ENCODE measurements around the gene LBHD2. TPM values are rescaled to one million over a fixed set of nuclear protein-coding genes. Genes with fewer than 3 reads are reported as not detected.
A peak's percentile ranks its signal among the peaks of the same experiment; 100 is the strongest.
"Not testable (repeated sequence)": the region's sequence is repeated elsewhere in the genome, so short reads cannot be mapped to it uniquely, and the experiment has no call there.

LBHD2 gene
- total RNA-seq, 2 experiments from 2014 or later, result not detected

DNA sequence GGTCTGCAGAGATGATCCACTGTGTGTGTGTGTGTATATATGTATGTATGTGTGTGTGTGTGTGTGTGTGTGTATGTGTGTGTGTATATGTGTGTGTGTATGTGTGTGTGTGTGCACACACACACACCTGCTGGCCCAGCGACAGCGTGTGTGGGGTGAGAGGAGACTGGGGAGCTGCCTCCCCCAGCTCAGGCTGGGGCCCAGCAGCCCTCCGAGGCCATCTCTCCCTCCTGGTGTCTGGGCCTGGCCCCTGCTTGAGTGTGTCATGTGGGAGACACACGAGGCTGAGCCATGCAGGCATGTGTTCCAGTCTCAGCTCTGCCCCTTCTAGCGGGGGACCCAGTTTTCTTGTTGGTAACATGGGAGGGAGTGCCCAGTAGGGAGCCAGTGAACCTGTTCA, 29.3 kb downstream of the LBHD2 start:
- Mint-ChIP-seq H3K36me3 (ENCODE audit: low read depth) (no peaks in the 10 kb centered on the region), H3K27me3 (ENCODE audit: low read depth) (no peaks in the 10 kb centered on the region), H3K4me1 (ENCODE audit: low read depth) (peaks cover 6% of the 10 kb centered on the region), H3K4me3 (no peak overlapping the region), H3K27ac (no peak overlapping the region), H3K9me3 (no peaks in the 10 kb centered on the region)
- intact Hi-C loops (cut with micrococcal nuclease), result no loop called here
- no peak for DNase-seq
- CTCF ChIA-PET, result interaction anchor here (0.6 kb wide), 1 partner anchor 23 kb away, joined by 3 read pairs; no protein-coding TSS in a partner anchor

DNA sequence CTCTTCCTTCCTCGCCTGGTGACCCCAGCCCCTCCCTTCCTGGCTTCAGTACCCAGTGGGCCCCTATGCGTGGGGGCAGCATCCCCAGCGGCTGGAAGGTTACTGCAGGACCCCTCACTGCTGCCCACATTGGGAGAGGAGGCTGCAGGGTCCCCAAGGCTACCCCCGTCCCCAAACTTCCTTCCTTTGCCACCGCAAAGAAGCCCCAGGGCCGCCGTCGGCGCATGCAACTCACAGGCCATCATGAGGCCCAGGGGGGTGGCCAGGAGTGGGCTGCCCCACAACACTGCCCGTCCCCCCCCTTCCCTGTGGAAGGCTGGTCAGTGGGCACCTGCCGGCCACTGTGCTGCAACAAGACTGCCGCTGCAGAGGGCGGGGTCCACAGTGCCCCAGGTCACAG, 29.8 kb downstream of the LBHD2 start:
- no peaks in the 10 kb centered on the region for H3K36me3 Mint-ChIP-seq (ENCODE audit: low read depth)
- no peak overlapping the region for H3K4me3 Mint-ChIP-seq
- intact Hi-C loops (cut with micrococcal nuclease), result no loop called here
- peaks cover 4% of the 10 kb centered on the region for H3K4me1 Mint-ChIP-seq (ENCODE audit: low read depth)
- no peak overlapping the region for H3K27ac Mint-ChIP-seq
- H3K27me3 Mint-ChIP-seq (ENCODE audit: low read depth), result no peaks in the 10 kb centered on the region
- no peak for DNase-seq
- H3K9me3 Mint-ChIP-seq, result no peaks in the 10 kb centered on the region
- CTCF ChIA-PET, result interaction anchor here (0.6 kb wide), 1 partner anchor 24 kb away, joined by 3 read pairs; no protein-coding TSS in a partner anchor

DNA sequence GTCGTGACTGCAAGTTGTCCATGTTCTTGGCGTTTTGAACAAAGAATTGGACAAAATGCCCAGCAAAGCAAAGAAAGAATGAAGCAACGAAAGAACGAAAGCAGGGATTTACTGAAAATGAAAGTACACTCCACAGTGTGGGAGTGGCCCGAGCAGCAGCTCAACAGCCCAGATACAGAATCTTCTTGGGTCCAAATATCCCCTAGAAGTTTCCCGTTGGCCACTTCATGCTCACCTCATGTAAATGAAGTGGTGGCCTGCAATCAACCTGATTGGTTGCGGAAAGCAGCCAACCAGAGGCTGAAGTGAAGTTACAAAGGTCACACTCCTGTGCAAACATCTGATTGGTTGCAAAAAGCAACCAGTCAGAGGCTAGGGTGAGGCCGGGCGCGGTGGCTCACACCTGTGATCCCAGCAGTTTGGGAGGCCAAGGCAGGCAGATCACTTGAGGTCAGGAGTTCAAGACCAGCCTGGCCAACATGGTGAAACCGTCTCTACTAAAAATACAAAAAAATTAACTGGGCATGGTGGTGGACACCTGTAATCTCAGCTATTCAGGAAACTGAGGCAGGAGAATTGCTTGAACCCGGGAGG, 31.2 kb downstream of the LBHD2 start:
- H3K4me1 Mint-ChIP-seq (ENCODE audit: low read depth); H3K27ac Mint-ChIP-seq; H3K9me3 Mint-ChIP-seq; H3K36me3 Mint-ChIP-seq (ENCODE audit: low read depth); H3K4me3 Mint-ChIP-seq; H3K27me3 Mint-ChIP-seq (ENCODE audit: low read depth); intact Hi-C loops (cut with micrococcal nuclease): not testable (repeated sequence)
- CTCF ChIA-PET, result interaction anchor here (3.4 kb wide), 1 partner anchor 9 kb away, joined by 17 read pairs; no protein-coding TSS in a partner anchor
- DNase-seq, result peak; percentile 23

DNA sequence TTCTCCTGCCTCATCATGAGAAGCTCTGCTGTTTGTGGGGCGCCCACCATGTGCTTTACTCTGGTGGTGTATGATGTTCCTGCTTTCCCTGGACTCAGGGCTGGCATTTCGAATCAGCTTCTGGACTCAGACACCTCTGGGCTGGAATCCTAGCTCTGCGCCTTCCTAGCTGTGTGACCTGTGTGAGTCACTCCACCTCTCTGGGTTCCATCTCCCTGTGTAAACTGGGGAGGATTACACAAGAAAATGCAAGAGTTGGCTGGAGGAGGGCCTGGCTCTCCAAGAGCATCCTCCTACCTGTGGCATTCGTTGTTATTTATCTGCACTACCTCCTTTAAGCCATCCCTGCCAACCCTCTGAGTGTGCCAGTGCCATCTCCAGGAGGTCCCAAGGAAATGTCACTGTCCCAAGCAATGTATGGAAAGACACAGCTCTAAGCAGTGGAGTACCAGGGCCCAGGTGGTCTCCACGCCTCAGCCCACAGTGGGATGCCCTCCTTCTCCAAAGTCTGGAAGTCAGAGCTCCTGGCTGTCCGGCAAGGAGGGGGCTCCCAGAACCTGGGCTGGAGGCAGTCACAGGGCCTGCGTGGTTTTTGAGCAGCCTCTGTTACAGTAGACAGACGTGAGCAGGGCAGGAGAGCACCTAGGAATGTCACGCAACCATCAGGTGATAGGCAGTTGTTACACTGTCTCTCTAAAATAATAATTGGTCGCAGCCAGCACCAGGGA, 32.0 kb downstream of the LBHD2 start:
- no peaks in the 10 kb centered on the region for H3K36me3 Mint-ChIP-seq (ENCODE audit: low read depth)
- H3K9me3 Mint-ChIP-seq, result no peaks in the 10 kb centered on the region
- intact Hi-C loops (cut with micrococcal nuclease), result no loop called here
- CTCF ChIA-PET, result interaction anchor here (3.4 kb wide), 1 partner anchor 10 kb away, joined by 17 read pairs; no protein-coding TSS in a partner anchor
- H3K27ac Mint-ChIP-seq, result no peak overlapping the region
- H3K4me3 Mint-ChIP-seq, result no peak overlapping the region
- DNase-seq, result no peak
- peaks cover 3% of the 10 kb centered on the region for H3K4me1 Mint-ChIP-seq (ENCODE audit: low read depth)
- H3K27me3 Mint-ChIP-seq (ENCODE audit: low read depth), result peaks cover 6% of the 10 kb centered on the region

DNA sequence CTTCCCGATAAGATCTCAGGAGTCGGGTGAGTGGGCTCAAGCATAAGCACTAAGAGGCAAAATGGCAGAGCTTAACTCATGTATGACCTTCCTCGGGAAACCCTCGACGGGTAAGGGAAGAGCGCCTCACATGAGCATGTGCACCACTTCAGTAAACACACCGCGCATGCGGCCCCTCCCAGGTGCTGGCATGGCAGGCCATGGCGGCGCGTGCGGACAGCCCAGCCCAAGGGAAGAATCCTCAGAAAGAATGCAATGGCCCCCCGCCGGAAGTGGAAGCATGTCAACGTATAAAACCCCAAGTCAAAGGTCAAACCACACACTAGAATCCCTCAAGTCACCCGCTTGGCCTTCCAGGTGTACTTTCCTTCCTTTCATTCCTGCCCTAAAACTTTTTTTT, 32.6 kb downstream of the LBHD2 start:
- CTCF ChIA-PET, result interaction anchor here (3.4 kb wide), 1 partner anchor 11 kb away, joined by 17 read pairs; no protein-coding TSS in a partner anchor
- DNase-seq, result no peak
- H3K4me3 Mint-ChIP-seq, result no peak overlapping the region
- H3K9me3 Mint-ChIP-seq, result no peaks in the 10 kb centered on the region
- H3K27me3 Mint-ChIP-seq (ENCODE audit: low read depth), result peaks cover 10% of the 10 kb centered on the region
- H3K4me1 Mint-ChIP-seq (ENCODE audit: low read depth), result peaks cover 3% of the 10 kb centered on the region
- H3K36me3 Mint-ChIP-seq (ENCODE audit: low read depth), result no peaks in the 10 kb centered on the region
- intact Hi-C loops (cut with micrococcal nuclease), result no loop called here
- H3K27ac Mint-ChIP-seq, result no peak overlapping the region

DNA sequence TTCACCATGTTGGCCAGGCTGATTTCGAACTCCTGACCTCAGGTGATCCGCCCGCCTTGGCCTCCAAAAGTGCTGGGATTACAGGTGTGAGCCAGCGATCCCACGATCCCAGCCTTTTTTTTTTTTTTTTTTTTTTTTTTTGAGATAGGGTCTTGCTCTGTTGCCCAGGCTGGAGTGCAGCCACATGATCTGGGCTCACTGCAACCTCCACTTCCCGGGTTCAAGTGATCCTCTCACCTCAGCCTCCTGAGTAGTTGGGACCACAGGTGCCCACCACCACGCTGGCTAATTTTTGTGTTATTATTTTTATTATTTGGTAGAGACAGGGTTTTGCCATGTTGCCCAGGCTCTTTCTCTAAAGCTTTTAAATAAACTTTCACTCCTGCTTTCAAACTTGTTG, 33.5 kb downstream of the LBHD2 start:
- intact Hi-C loops (cut with micrococcal nuclease); DNase-seq; H3K4me3 Mint-ChIP-seq; H3K36me3 Mint-ChIP-seq (ENCODE audit: low read depth); H3K4me1 Mint-ChIP-seq (ENCODE audit: low read depth); H3K27ac Mint-ChIP-seq; H3K9me3 Mint-ChIP-seq: not testable (repeated sequence)
- H3K27me3 Mint-ChIP-seq (ENCODE audit: low read depth), result peaks cover 15% of the 10 kb centered on the region
- CTCF ChIA-PET, result interaction anchor here (2.2 to 3.4 kb wide), 2 partner anchors 12 kb away, joined by 15 to 17 read pairs; no protein-coding TSS in a partner anchor

DNA sequence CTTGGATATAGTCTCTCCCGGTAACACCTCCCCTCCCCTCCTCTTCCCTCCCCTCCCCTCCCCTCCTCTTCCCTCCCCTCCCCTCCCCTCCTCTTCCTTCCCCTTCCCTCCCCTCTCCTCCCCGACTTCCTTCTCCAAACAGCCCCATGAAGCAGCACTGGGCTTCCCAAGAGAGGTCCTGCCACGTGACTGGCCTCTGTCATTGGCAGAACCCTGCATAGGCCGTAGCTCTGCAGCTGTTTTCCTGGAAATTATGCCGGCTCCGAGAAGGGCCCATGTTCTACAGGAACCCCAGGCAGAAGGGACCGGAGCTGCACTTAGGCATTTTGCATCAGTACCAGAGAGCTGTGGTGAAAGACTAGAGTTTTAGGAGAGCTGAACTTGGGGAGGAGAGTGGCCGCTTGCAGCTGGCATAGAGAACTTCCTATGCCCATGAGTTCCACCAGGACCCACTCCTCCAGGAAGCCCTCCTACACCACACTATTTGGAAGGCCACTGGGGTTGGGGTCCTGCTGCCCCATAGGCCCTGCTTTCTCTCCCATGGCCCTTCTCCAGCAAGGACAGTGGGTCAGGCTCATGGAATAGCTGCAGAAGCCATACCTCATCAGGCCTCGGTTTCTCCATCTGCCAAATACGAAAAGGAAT, 34.1 kb downstream of the LBHD2 start:
- CTCF ChIA-PET, result interaction anchor here (2.2 kb wide), 1 partner anchor 13 kb away, joined by 15 read pairs; no protein-coding TSS in a partner anchor
- intact Hi-C loops (cut with micrococcal nuclease), result no loop called here
- Mint-ChIP-seq H3K27ac (no peak overlapping the region), H3K4me1 (ENCODE audit: low read depth) (peaks cover 7% of the 10 kb centered on the region), H3K9me3 (no peaks in the 10 kb centered on the region), H3K36me3 (ENCODE audit: low read depth) (no peaks in the 10 kb centered on the region), H3K27me3 (ENCODE audit: low read depth) (peaks cover 15% of the 10 kb centered on the region), H3K4me3 (no peak overlapping the region)
- no peak for DNase-seq

DNA sequence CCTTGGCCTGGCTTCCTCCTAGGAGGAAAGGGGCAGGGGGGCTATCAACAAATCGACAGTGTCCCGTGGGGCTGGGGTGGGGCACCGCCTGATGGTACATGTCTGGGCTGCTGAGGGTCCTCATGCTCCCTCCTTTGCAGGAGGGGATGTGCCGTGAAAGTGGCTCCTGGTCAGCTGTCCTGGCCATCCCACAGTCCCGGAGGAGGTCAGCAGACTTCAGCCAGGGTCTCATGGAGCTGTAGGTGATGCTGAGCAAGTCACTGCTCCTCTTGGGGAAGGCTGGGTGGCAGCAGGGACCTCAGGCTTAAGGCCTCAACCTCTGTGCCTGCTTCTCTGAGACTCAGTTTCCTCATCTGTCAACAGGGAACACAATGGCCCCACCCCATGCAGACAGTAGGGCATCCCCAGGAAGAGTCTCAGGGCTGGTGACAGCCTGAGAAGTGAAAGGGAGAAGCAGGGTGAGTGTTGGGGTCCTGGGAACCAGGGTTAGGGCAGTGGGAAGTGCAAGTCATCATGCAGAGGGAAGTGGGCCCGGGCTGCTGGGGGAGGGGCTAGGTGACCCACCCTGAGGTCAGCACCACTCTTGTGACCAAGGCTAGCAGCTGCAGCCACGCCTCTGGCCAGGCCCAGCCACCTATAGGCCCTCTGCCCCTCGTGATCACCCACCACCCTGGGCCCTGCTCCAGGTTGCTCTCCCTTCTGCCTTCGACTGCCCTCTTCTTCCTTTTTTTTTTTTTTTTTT, 34.8 kb downstream of the LBHD2 start:
- CTCF ChIA-PET, result interaction anchor here (0.6 to 2.2 kb wide), 2 partner anchors 13 to 70 kb away, joined by 5 to 15 read pairs; no protein-coding TSS in a partner anchor
- Mint-ChIP-seq H3K27ac (no peak overlapping the region), H3K4me1 (ENCODE audit: low read depth) (peaks cover 7% of the 10 kb centered on the region), H3K27me3 (ENCODE audit: low read depth) (peaks cover 17% of the 10 kb centered on the region), H3K4me3 (no peak overlapping the region), H3K9me3 (no peaks in the 10 kb centered on the region), H3K36me3 (ENCODE audit: low read depth) (no peaks in the 10 kb centered on the region)
- intact Hi-C loops (cut with micrococcal nuclease), result no loop called here
- DNase-seq, result no peak

DNA sequence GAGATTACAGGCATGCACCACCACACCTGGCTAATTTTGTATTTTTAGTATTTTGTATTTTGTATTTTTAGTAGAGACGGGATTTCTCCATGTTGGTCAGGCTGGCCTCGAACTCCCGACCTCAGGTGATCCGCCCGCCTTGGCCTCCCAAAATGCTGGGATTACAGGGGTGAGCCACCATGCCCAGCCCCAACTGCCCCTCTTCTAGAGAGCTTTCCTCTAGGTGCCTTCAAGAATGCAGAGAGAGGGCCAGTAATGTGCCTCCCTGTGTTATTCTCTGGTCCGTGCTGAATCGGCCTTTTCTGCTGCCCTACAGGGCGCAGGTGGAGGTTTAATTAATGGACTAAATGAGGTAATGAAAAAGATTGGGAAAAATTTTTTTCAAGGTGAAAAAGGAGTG, 35.5 kb downstream of the LBHD2 start:
- H3K9me3 Mint-ChIP-seq; H3K4me1 Mint-ChIP-seq (ENCODE audit: low read depth); H3K27ac Mint-ChIP-seq; intact Hi-C loops (cut with micrococcal nuclease); H3K4me3 Mint-ChIP-seq; DNase-seq; H3K36me3 Mint-ChIP-seq (ENCODE audit: low read depth): not testable (repeated sequence)
- CTCF ChIA-PET, result interaction anchor here (0.6 to 2.2 kb wide), 2 partner anchors 14 to 70 kb away, joined by 5 to 15 read pairs; no protein-coding TSS in a partner anchor
- H3K27me3 Mint-ChIP-seq (ENCODE audit: low read depth), result peaks cover 23% of the 10 kb centered on the region

DNA sequence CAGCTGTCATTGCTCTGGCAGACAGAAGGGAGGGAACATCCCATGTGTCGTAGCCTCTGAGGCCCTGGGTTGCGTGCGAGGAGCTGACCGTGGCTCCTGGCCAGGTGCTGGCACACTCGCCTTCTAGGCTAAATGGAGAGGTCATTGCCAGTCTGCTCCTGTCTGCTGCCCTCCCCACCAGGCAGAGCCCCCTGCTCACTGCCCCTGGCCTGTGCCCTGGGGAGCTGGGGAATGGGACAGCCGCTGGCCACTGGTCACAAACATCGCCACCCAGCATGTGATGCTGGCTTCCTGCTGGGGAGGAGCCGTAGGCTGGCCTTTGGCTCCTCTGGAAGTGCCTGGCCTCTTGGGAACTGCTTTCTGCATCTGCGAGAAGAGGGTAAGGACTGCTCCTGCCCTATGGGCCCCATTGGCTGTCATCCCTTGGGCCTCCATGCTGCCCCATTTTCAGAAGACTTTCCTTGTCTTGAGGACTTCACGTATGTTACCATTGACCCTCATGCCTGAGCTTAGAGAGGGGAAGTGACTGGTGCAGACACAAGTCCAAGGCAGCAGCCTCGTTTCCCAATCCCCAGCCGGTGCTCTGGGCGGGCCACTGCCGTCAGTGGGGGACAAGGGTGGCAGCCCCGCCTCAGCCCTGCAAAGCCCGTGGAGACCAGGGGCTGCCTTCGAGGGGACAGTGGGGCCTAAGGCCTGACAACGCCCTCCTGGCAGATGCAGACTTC, 37.3 kb downstream of the LBHD2 start:
- peaks cover 23% of the 10 kb centered on the region for H3K27me3 Mint-ChIP-seq (ENCODE audit: low read depth)
- CTCF ChIA-PET, result interaction anchor here (2.2 kb wide), 1 partner anchor 16 kb away, joined by 7 read pairs; no protein-coding TSS in a partner anchor
- no peak for DNase-seq
- H3K4me3 Mint-ChIP-seq, result no peak overlapping the region
- intact Hi-C loops (cut with micrococcal nuclease), result no loop called here
- H3K4me1 Mint-ChIP-seq (ENCODE audit: low read depth), result peaks cover 4% of the 10 kb centered on the region
- H3K36me3 Mint-ChIP-seq (ENCODE audit: low read depth), result no peaks in the 10 kb centered on the region
- no peak overlapping the region for H3K27ac Mint-ChIP-seq
- H3K9me3 Mint-ChIP-seq, result no peaks in the 10 kb centered on the region

DNA sequence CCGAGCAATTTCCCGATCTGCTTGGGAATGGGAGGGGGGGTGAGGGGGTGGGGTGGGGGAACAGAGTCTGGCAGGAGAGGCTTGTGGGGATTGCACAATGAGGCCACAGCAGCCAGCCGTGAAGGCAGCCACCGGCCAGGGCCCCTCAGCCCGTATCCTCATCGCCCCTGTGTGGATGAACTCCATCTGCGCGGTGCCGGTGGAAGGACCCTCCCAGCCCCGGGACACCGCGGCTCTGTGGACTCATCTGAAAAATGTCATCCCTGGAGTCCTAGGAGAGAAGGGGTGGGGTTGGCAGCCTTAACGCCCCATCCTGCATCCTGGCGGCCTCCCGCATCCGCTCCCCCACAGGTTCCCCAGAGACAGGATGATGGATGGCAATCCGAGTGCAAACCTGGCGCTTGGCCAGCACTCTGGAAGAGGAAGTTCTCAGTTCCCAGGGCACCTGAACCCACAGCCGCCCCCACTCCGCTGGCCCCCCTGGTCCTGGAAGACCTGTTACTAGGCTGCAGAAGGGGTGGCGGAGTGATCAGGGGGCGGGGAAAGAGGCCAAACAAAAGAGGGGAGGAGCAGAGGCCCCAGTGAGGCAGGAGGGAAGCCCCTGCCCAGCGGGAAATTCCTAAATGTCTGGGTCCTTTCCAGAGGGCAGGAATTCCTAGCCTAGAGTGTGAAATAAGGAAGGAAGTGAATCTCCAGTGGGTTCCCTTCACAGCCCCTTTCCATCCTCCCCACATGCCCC, 38.0 kb downstream of the LBHD2 start:
- Mint-ChIP-seq H3K9me3 (no peaks in the 10 kb centered on the region), H3K4me1 (ENCODE audit: low read depth) (peaks cover 4% of the 10 kb centered on the region), H3K36me3 (ENCODE audit: low read depth) (no peaks in the 10 kb centered on the region), H3K27ac (no peak overlapping the region), H3K4me3 (peak overlapping the region; percentile 24), H3K27me3 (ENCODE audit: low read depth) (peaks cover 23% of the 10 kb centered on the region)
- intact Hi-C loops (cut with micrococcal nuclease), result no loop called here
- CTCF ChIA-PET, result interaction anchor here (2.2 kb wide), 1 partner anchor 17 kb away, joined by 7 read pairs; no protein-coding TSS in a partner anchor
- DNase-seq, result no peak

All from activated naive CD4-positive, alpha-beta T cell treated with anti-CD3 and anti-CD28 coated beads for 36 hours (primary cell).